ENCODE data around the gene NDP. TPM values are rescaled to one million over a fixed set of nuclear protein-coding genes. Genes with fewer than 3 reads are reported as not detected.
"Not testable (repeated sequence)": the region's sequence is repeated elsewhere in the genome, so short reads cannot be mapped to it uniquely, and the experiment has no call there.

The NDP gene
- polyA plus RNA-seq, 6 donors from 2014 or later, result not detected

GRCh38 chrX:43964936-43965335, 8.3 kb downstream of the NDP start:
- no peaks in the 10 kb centered on the region for H3K4me1 Mint-ChIP-seq
- H3K9me3 Mint-ChIP-seq, result peaks cover 0 to 5% (median 0%) of the 10 kb centered on the region in 7 donors
- no peaks in the 10 kb centered on the region for H3K36me3 Mint-ChIP-seq
- no peak overlapping the region for H3K4me3 Mint-ChIP-seq
- DNase-seq (no peak), ATAC-seq (ENCODE audit: low read depth in 2 of 2) (no peak)
- H3K27me3 Mint-ChIP-seq, result peaks cover 0 to 28% (median 0%) of the 10 kb centered on the region in 3 donors
- no peak overlapping the region for H3K27ac Mint-ChIP-seq

DNA sequence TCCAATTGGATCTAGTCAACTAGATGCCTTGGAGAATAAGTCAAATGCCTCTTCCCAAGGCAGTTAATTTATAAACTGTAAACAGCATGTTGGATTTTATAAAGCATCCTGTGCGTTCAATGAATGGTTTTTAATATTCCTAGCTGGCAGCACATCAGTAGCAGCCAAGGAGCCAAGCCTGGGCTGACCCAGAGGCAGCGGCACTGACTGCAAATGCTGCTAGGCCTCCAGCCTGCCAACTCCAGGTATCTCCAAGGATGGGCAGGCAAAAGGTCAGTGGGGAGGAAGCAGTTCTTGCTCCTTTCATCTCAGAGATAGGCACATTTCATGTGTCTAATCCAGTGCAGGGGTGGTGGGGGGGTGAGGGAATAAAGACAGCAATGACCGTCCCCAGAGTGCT, 9.5 kb downstream of the NDP start:
- Mint-ChIP-seq H3K36me3 (no peaks in the 10 kb centered on the region), H3K9me3 (peaks cover 0 to 5% (median 0%) of the 10 kb centered on the region in 7 donors), H3K4me3 (no peak overlapping the region), H3K27ac (no peak overlapping the region), H3K4me1 (peaks cover 0 to under 1% (median under 1%) of the 10 kb centered on the region in 3 donors), H3K27me3 (peaks cover under 1 to 22% (median under 1%) of the 10 kb centered on the region in 3 donors)
- ATAC-seq (ENCODE audit: low read depth in 2 of 2), result no peak
- DNase-seq, result no peak

DNA sequence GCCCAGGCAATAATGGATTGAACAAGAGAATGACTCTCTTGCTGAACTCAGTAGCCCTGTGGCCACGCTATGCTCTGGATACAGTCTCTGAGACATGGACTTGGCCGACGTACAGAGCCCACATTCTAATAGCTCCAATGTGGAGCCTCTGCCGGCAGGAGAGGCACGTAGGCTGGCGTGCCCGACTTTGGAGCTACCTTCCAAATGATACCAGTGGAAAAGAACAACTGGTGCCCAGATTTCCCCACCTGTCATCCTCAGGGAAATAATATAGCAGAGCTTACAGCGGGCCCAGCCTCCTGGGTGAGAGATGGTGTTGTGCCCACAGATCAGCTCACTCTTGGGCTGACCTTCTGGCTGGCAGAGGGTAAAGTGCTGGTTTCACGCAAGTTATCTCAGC, 10.6 kb downstream of the NDP start:
- Mint-ChIP-seq H3K4me3 (peak overlapping the region in 2 of 8 donors; percentile 41 to 66), H3K36me3 (no peaks in the 10 kb centered on the region)

GRCh38 chrX:43961699-43962098, 11.5 kb downstream of the NDP start:
- no peak for DNase-seq
- Mint-ChIP-seq H3K9me3 (peaks cover 0 to 5% (median 0%) of the 10 kb centered on the region in 7 donors), H3K36me3 (no peaks in the 10 kb centered on the region), H3K4me1 (peaks cover 3 to 5% (median 5%) of the 10 kb centered on the region in 3 donors), H3K27ac (no peak overlapping the region), H3K27me3 (peaks cover 6 to 33% (median 7%) of the 10 kb centered on the region in 3 donors), H3K4me3 (no peak overlapping the region)
- ATAC-seq (ENCODE audit: low read depth in 2 of 2), result no peak

More for the DNA sequence above, 10.6 kb downstream of the NDP start:
- peaks cover 0 to 5% (median 0%) of the 10 kb centered on the region in 7 donors for H3K9me3 Mint-ChIP-seq
- H3K27ac Mint-ChIP-seq, result no peak overlapping the region
- DNase-seq (no peak), ATAC-seq (ENCODE audit: low read depth in 2 of 2) (no peak)
- H3K4me1 Mint-ChIP-seq, result peaks cover 3 to 5% (median 5%) of the 10 kb centered on the region in 3 donors
- peaks cover 6 to 33% (median 7%) of the 10 kb centered on the region in 3 donors for H3K27me3 Mint-ChIP-seq

GRCh38 chrX:43958529-43958928, 14.7 kb downstream of the NDP start:
- H3K9me3 Mint-ChIP-seq, result peaks cover 0 to 5% (median 0%) of the 10 kb centered on the region in 7 donors
- H3K27me3 Mint-ChIP-seq, result peaks cover 11 to 33% (median 14%) of the 10 kb centered on the region in 3 donors
- DNase-seq (peak; percentile 25), ATAC-seq (ENCODE audit: low read depth in 2 of 2) (peak; percentile 28 to 46)
- H3K36me3 Mint-ChIP-seq, result no peaks in the 10 kb centered on the region
- H3K27ac Mint-ChIP-seq, result peak overlapping the region in 1 of 6 donors; percentile 52
- H3K4me3 Mint-ChIP-seq, result no peak overlapping the region
- peaks cover 3 to 5% (median 5%) of the 10 kb centered on the region in 3 donors for H3K4me1 Mint-ChIP-seq

- Mint-ChIP-seq H3K36me3 (no peaks in the 10 kb centered on the region), H3K27ac (no peak overlapping the region), H3K9me3 (no peaks in the 10 kb centered on the region), H3K4me1 (peaks cover 3 to 5% (median 5%) of the 10 kb centered on the region in 3 donors), H3K27me3 (peaks cover 11 to 43% (median 14%) of the 10 kb centered on the region in 3 donors), H3K4me3 (no peak overlapping the region)
- DNase-seq (no peak), ATAC-seq (ENCODE audit: low read depth in 2 of 2) (no peak)
Observed at GRCh38 chrX:43956034-43956433, 17.2 kb downstream of the NDP start.

GRCh38 chrX:43953218-43953617, 20.0 kb downstream of the NDP start:
- H3K27me3 Mint-ChIP-seq, result peaks cover 5 to 46% (median 8%) of the 10 kb centered on the region in 3 donors
- peaks cover 0 to 6% (median 4%) of the 10 kb centered on the region in 3 donors for H3K4me1 Mint-ChIP-seq
- no peaks in the 10 kb centered on the region for H3K9me3 Mint-ChIP-seq
- no peak overlapping the region for H3K27ac Mint-ChIP-seq
- no peak for DNase-seq
- H3K4me3 Mint-ChIP-seq, result no peak overlapping the region
- ATAC-seq (ENCODE audit: low read depth in 2 of 2), result no peak
- H3K36me3 Mint-ChIP-seq, result no peaks in the 10 kb centered on the region

DNA sequence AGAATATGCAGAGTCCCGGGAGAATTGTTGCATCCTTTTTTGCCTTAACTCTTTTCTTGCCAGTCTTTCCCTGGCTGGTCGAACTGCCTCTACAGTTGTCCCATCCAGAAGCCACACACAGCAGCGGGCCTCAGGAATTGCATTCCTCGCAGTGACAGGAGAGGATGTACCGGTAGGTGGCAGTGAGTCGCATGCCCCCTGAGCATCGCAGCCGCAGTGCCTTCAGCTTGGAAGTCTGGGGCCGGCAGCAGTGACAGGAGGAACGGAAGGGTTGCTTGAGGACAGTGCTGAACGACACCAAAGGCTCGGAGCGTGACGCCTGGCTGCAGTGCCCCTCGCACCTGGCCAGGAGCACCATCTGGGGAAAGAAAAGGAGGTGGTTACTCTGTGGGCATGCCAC, 23.5 kb downstream of the NDP start:
- no peak overlapping the region for H3K4me3 Mint-ChIP-seq
- no peaks in the 10 kb centered on the region for H3K36me3 Mint-ChIP-seq
- no peak overlapping the region for H3K27ac Mint-ChIP-seq
- H3K27me3 Mint-ChIP-seq, result peaks cover 2 to 32% (median 5%) of the 10 kb centered on the region in 3 donors
- H3K9me3 Mint-ChIP-seq, result no peaks in the 10 kb centered on the region
- ATAC-seq (ENCODE audit: low read depth in 2 of 2) (peak; percentile 20 to 28), DNase-seq (peak; percentile 2)
- peaks cover 0 to 6% (median 4%) of the 10 kb centered on the region in 3 donors for H3K4me1 Mint-ChIP-seq

GRCh38 chrX:43940816-43941474, 32.2 kb downstream of the NDP start:
- Mint-ChIP-seq H3K9me3 (no peaks in the 10 kb centered on the region), H3K27ac (no peak overlapping the region), H3K36me3 (no peaks in the 10 kb centered on the region), H3K4me1 (no peaks in the 10 kb centered on the region), H3K27me3 (peaks cover 0 to 9% (median 5%) of the 10 kb centered on the region in 3 donors), H3K4me3 (no peak overlapping the region)
- ATAC-seq (ENCODE audit: low read depth in 2 of 2), result no peak
- DNase-seq, result no peak

DNA sequence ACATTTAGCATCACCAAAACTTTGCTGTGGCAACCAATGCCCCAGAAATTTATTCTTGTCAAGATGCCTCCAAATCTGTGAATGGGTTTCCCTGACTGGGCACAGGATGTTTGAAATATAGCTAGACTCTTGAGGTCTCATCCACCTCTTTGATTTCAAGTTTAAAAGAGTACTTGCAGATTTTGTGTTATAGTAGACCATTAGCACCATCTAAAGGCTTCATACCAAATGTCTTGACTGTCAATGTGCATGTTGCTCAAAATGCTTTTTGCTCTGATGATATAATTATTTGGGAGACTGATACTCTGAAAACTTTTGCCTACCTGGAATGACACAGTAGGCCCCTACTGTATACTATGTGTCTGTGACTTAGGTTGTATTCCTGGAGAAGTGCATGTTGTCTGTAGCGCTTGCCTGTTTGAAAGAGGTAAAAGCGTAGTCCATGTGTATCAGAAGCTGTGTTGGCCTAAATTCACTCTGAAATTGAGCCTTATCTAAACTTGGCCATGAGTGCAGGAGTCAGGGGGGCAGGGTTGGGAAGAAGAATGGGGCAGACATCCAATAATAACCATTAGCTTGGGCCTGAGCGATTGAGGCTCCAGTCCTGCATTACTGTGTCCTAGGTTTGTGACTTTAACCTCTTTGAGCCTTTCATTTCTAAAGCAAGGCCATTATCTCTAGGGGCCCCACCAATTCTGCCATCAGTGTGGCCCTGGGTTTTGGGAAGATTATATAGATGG, 33.8 kb downstream of the NDP start:
- no peak overlapping the region for H3K4me3 Mint-ChIP-seq
- no peaks in the 10 kb centered on the region for H3K4me1 Mint-ChIP-seq
- H3K27ac Mint-ChIP-seq, result no peak overlapping the region
- peaks cover 0 to 9% (median 5%) of the 10 kb centered on the region in 3 donors for H3K27me3 Mint-ChIP-seq
- no peaks in the 10 kb centered on the region for H3K9me3 Mint-ChIP-seq
- ATAC-seq (ENCODE audit: low read depth in 2 of 2) (no peak), DNase-seq (no peak)
- H3K36me3 Mint-ChIP-seq, result no peaks in the 10 kb centered on the region

- H3K27ac Mint-ChIP-seq; H3K4me3 Mint-ChIP-seq; H3K36me3 Mint-ChIP-seq; H3K4me1 Mint-ChIP-seq; ATAC-seq (ENCODE audit: low read depth in 2 of 2); DNase-seq: not testable (repeated sequence)
- H3K27me3 Mint-ChIP-seq, result peaks cover 0 to 22% (median 18%) of the 10 kb centered on the region in 3 donors
- peaks cover 0 to 28% (median 6%) of the 10 kb centered on the region in 7 donors for H3K9me3 Mint-ChIP-seq
Observed at GRCh38 chrX:43922032-43922431, 51.2 kb downstream of the NDP start.

DNA sequence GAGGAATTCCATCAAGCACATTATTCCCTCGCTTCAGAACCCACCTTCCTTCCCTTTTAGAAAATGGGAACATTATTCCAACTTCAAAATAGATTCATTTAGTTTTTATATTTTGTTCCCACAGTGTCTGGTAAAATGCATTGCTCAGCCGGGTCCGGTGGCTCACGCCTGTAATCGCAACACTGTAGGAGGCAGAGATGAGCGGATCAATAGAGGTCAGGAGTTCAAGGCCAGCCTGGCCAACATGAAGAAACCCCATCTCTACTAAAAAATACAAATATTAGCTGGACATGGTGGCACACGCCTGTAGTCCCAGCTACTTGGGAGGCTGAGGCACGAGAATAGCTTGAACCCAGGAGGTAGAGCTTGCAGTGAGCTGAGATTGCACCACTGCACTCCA, 62.4 kb downstream of the NDP start:
- not testable (repeated sequence) for H3K9me3 Mint-ChIP-seq; H3K4me3 Mint-ChIP-seq; H3K4me1 Mint-ChIP-seq; H3K27ac Mint-ChIP-seq; DNase-seq; H3K27me3 Mint-ChIP-seq; H3K36me3 Mint-ChIP-seq; ATAC-seq (ENCODE audit: low read depth in 2 of 2)

- peaks cover 0 to 6% (median 0%) of the 10 kb centered on the region in 3 donors for H3K27me3 Mint-ChIP-seq
- H3K27ac Mint-ChIP-seq, result no peak overlapping the region
- ATAC-seq (ENCODE audit: low read depth in 2 of 2) (no peak), DNase-seq (no peak)
- no peak overlapping the region for H3K4me3 Mint-ChIP-seq
- H3K36me3 Mint-ChIP-seq, result no peaks in the 10 kb centered on the region
- H3K9me3 Mint-ChIP-seq, result peaks cover 0 to 1% (median 0%) of the 10 kb centered on the region in 7 donors
- H3K4me1 Mint-ChIP-seq, result no peaks in the 10 kb centered on the region
Observed at GRCh38 chrX:43910012-43910411, 63.2 kb downstream of the NDP start.

- no peak for DNase-seq
- no peak overlapping the region for H3K27ac Mint-ChIP-seq
- H3K4me1 Mint-ChIP-seq, result no peaks in the 10 kb centered on the region
- no peaks in the 10 kb centered on the region for H3K36me3 Mint-ChIP-seq
- H3K9me3 Mint-ChIP-seq, result peaks cover 0 to 1% (median 0%) of the 10 kb centered on the region in 7 donors
- H3K4me3 Mint-ChIP-seq, result no peak overlapping the region
- H3K27me3 Mint-ChIP-seq, result peaks cover 0 to 8% (median 0%) of the 10 kb centered on the region in 3 donors
- ATAC-seq (ENCODE audit: low read depth in 2 of 2), result no peak
Observed at GRCh38 chrX:43909141-43909540, 64.0 kb downstream of the NDP start.
